HL-60 (cell line): Measurements from ENCODE around the gene CHD2.

Experiments used
- DNase-seq, 2 experiments: peaks; one replicate each; pipeline ENCODE4 v3.0.0-alpha.2; 2010 to 2020; ENCODE audit warnings: low read depth in 1 of 2, low spot score in 1 of 2
- H3K27ac ChIP-seq: fragments of 250-450 bp; sonication (Bioruptor Pico); replicated peaks from 2 replicates; pipeline ENCODE4 v1.5.1; 2020; ENCODE audit warnings: mild to moderate bottlenecking, moderate library complexity
- H3K27me3 ChIP-seq: fragments of 250-450 bp; sonication (Bioruptor Pico); 2 replicates; pipeline ENCODE4 v1.5.1; 2021; ENCODE audit warnings: mild to moderate bottlenecking, moderate library complexity; ENCODE audit not compliant: insufficient read depth, poor library complexity, severe bottlenecking
- H3K4me3 ChIP-seq: replicated peaks from 2 replicates; pipeline ENCODE4 v1.5.1; 2011; ENCODE audit warnings: mild to moderate bottlenecking, control low read depth, low read length; ENCODE audit not compliant: insufficient read depth
- GABPA ChIP-seq: IDR thresholded peaks from 2 replicates; pipeline ENCODE4 v1.6.1; 2012; ENCODE audit warnings: low read depth
- POLR2AphosphoS5 ChIP-seq: IDR thresholded peaks from 2 replicates; pipeline ENCODE4 v1.6.1; 2012; ENCODE audit warnings: low read depth
- REST ChIP-seq: IDR thresholded peaks from 2 replicates; pipeline ENCODE4 v1.6.1; 2012; ENCODE audit warnings: low read depth; ENCODE audit not compliant: insufficient replicate concordance
- SPI1 ChIP-seq: IDR thresholded peaks from 2 replicates; pipeline ENCODE4 v1.6.1; 2012; ENCODE audit warnings: low read depth, mild to moderate bottlenecking, borderline replicate concordance
- TF ChIP-seq, protein P1 (sequence below): IDR thresholded peaks from one replicate; pipeline ENCODE4 v1.5.1; 2011; ENCODE audit warnings: low read length, control low read depth, inconsistent platforms; ENCODE audit not compliant: insufficient read depth

CHD2 gene

GRCh38 chr15:92922418-92923002 lies 22.4 kb downstream of the CHD2 start:
- DNase-seq = no peak

DNA sequence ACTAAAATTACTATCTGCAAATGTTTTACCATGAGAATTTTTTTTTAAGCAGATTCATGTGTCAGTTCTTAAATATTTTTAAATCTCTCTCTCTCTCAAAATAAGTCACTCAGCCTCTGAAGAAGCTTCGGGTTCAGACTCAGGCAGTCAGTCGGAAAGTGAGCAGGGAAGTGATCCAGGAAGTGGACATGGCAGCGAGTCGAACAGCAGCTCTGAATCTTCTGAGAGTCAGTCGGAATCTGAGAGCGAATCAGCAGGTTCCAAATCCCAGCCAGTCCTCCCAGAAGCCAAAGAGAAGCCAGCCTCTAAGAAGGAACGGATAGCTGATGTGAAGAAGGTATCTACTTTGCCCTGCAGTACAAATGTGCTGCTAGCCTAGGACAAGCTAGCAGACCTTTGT lies 24.1 kb downstream of the CHD2 start:
- H3K27me3 ChIP-seq = no peaks in the 10 kb centered on the region
- DNase-seq = no peak
- H3K4me3 ChIP-seq = no peak overlapping the region
- no peak overlapping the region for H3K27ac ChIP-seq
- TF ChIP-seq REST = no peak
- TF ChIP-seq, protein P1, sequence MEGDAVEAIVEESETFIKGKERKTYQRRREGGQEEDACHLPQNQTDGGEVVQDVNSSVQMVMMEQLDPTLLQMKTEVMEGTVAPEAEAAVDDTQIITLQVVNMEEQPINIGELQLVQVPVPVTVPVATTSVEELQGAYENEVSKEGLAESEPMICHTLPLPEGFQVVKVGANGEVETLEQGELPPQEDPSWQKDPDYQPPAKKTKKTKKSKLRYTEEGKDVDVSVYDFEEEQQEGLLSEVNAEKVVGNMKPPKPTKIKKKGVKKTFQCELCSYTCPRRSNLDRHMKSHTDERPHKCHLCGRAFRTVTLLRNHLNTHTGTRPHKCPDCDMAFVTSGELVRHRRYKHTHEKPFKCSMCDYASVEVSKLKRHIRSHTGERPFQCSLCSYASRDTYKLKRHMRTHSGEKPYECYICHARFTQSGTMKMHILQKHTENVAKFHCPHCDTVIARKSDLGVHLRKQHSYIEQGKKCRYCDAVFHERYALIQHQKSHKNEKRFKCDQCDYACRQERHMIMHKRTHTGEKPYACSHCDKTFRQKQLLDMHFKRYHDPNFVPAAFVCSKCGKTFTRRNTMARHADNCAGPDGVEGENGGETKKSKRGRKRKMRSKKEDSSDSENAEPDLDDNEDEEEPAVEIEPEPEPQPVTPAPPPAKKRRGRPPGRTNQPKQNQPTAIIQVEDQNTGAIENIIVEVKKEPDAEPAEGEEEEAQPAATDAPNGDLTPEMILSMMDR = no peak

More at GRCh38 chr15:92922418-92923002, 22.4 kb downstream of the CHD2 start:
- TF ChIP-seq GABPA (no peak), REST (no peak), POLR2AphosphoS5 (no peak), SPI1 (no peak)
- TF ChIP-seq, protein P1 = no peak
- no peaks in the 10 kb centered on the region for H3K27me3 ChIP-seq
- H3K27ac ChIP-seq = no peak overlapping the region
- H3K4me3 ChIP-seq = no peak overlapping the region

- TF ChIP-seq REST (no peak), SPI1 (no peak), GABPA (no peak), POLR2AphosphoS5 (no peak)
- TF ChIP-seq, protein P1 = no peak
- Histone ChIP-seq H3K27ac (no peak overlapping the region), H3K27me3 (no peaks in the 10 kb centered on the region), H3K4me3 (no peak overlapping the region)
- DNase-seq = no peak
These were observed 25.3 kb downstream of the CHD2 start for GRCh38 chr15:92925454-92925853.
